EH (cell line): Measurements from ENCODE around the gene TEX19.

Experiments
- DNase-seq: peaks from one replicate; pipeline ENCODE4 v3.0.0-alpha.2; 2015; ENCODE audit warnings: low read depth

The TEX19 gene

GRCh38 chr17:82321947-82322466, 37.0 kb upstream of the TEX19 start:
- no peak for DNase-seq

GRCh38 chr17:82322526-82323453, 36.3 kb upstream of the TEX19 start:
- DNase-seq = no peak

- no peak for DNase-seq
Measured at GRCh38 chr17:82323514-82324234, 35.4 kb upstream of the TEX19 start.

- DNase-seq = no peak
Measured at GRCh38 chr17:82324566-82325285, 34.3 kb upstream of the TEX19 start.

- no peak for DNase-seq
Measured at GRCh38 chr17:82325286-82326180, 33.5 kb upstream of the TEX19 start.

GRCh38 chr17:82327289-82327688, 31.8 kb upstream of the TEX19 start:
- no peak for DNase-seq

GRCh38 chr17:82327757-82328140, 31.3 kb upstream of the TEX19 start:
- no peak for DNase-seq

GRCh38 chr17:82328141-82328993, 30.7 kb upstream of the TEX19 start:
- DNase-seq = no peak

GRCh38 chr17:82328994-82329507, 30.0 kb upstream of the TEX19 start:
- no peak for DNase-seq

GRCh38 chr17:82329683-82330321, 29.2 kb upstream of the TEX19 start:
- no peak for DNase-seq

GRCh38 chr17:82330322-82331239, 28.5 kb upstream of the TEX19 start:
- peak; percentile 58 for DNase-seq

GRCh38 chr17:82331345-82331939, 27.6 kb upstream of the TEX19 start:
- DNase-seq = no peak

- peak; percentile 54 for DNase-seq
Measured at GRCh38 chr17:82332669-82333278, 26.3 kb upstream of the TEX19 start.

GRCh38 chr17:82333279-82334171, 25.5 kb upstream of the TEX19 start, which contains the start of gene SECTM1:
Gene SECTM1, minus strand, starts transcription at chr17:82333766. Its CDS starts 6,526 bp downstream, at chr17:82327240.
- DNase-seq = peak; percentile 68

- no peak for DNase-seq
Measured at GRCh38 chr17:82334204-82334621, 24.8 kb upstream of the TEX19 start.

GRCh38 chr17:82334622-82335394, 24.2 kb upstream of the TEX19 start:
- DNase-seq = peak; percentile 37
